D341Med (cell line): Measurements from ENCODE around the gene CELSR1.
"Not testable (repeated sequence)": the region's sequence is repeated elsewhere in the genome, so short reads cannot be mapped to it uniquely, and the experiment has no call there.

Source experiments
- DNase-seq: peaks from one replicate; pipeline ENCODE4 v3.0.0; 2012; ENCODE audit warnings: low spot score

Gene CELSR1

DNA sequence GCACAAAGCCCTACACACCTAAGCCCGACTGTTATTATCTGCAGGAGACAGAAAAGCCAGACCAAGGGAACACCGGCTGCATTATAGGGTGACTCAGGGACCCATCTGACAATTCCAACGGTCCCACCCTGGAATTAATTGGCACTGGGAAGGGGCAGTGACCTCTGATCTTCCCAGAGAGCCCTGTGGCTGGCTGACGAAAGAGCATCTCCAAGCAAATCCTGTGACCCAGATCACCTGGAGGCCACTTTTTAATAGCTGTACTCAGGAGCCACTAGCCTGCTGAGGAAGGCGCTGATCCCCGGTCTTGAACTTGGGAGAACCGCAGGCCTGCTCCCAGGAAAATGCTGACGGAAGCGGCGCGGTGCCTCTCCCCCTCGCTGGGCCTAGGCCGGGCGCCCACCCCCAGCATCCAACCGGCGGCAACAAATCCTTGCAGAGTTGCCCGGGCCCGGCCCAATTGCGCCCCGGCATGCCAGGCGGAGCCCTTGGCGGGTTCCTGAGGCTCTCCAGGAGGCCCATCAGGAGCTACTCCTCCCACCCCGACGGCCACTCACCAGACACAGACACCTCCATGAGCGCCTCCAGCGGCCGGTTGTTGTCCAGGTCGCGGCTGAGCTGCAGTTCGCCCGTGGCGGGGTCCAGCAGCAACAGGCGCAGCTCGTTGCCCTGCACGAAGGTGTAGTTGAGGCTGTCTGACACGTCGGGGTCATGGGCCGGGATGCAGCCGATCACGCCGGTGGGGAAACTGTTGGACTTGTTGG is 4.2 kb downstream of the CELSR1 start:
- no peak for DNase-seq

GRCh38 chr22:46532416-46532815 is 5.0 kb downstream of the CELSR1 start:
- DNase-seq: no peak

- no peak for DNase-seq
These were observed 5.7 kb downstream of the CELSR1 start for GRCh38 chr22:46531581-46532175.

DNA sequence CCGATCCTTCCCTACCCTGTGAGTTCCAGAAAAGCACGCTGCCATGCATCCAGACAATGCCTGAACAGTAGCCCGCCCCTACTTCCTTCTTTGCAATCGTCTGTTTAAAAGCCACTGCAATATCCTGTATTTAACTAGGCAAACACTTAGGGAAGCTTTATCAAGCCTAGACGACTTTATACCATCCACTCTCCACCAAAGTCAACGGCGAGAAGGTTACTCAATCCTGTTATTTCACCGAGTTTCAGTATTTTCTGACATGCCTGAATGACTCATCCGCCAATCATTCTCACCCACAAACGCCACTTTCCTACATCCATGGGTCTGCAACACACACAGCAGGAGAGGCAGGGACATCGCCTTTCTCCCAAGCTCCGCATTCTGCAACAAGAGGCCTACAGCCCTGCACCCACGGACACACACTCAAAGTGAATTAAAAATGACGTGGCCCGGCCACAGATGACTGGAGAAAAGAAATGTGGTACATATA is 9.3 kb downstream of the CELSR1 start:
- DNase-seq: no peak

DNA sequence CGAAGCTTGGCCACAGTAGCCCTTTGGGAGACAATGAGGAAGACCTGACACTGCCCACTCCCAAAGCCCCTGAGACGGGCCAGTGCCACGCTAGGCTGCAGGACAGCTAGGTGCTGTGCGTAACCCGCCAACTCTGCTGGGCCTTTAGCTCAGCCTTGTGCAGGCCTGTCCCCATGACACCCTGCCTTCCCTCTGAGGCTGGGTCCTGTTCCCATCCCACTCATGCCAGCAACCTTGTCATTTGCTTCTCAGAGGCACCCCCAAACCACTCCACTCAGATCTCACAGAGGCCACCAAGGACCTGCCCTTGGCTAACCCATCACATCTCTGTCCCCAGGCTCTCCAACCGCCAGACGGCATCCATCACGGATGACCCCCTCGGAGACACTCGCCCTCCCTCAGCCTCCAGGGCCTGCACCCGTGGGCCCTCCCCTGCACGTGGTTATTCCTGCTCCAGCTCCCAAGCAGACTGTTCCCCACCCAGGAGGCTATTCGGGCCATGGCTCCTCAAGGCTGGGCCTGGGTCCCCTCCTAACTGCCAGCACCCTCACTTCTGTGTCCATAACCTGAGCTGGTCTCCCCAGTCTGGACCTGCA is 11.1 kb downstream of the CELSR1 start:
- DNase-seq: no peak

DNA sequence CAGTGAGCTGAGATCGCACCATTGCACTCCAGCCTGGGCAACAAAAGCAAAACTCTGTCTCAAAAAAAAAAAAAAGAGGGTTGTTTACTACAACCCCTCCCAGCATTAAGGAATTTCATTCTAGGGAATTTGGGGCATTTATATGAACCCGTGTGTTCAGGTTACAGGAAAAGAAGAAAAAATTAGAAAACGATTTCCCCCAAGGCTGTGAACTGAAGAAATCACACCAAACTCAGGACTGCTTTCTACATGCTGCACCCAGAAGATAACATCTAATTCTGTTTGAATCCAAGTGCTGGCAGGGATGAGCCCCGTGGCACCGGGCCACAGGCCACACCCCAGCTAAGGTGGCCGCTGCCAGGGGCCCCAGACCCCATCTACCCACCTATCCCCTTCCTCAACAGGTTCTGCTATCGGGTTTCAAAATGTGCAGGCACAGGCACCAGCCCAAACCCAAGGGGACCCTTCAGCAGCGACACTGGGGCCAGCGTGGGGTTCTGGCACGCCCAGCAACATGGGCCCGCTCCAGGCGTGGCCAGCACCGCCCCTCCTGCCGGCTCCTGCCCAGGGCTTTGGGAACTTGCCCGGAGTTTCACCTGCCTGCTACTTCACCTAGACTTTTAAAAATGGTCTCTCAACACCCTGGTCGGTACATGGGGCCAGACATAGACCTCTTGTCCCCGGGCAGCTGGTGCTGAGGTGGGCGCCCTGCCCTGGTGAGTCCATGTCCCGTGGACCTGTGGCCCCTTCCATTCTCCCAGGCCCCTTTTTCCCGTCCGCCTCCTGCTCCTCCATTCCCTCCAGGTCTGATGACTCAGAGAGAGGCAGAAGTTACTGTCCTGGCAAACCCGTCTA is 11.8 kb downstream of the CELSR1 start:
- DNase-seq: no peak

DNA sequence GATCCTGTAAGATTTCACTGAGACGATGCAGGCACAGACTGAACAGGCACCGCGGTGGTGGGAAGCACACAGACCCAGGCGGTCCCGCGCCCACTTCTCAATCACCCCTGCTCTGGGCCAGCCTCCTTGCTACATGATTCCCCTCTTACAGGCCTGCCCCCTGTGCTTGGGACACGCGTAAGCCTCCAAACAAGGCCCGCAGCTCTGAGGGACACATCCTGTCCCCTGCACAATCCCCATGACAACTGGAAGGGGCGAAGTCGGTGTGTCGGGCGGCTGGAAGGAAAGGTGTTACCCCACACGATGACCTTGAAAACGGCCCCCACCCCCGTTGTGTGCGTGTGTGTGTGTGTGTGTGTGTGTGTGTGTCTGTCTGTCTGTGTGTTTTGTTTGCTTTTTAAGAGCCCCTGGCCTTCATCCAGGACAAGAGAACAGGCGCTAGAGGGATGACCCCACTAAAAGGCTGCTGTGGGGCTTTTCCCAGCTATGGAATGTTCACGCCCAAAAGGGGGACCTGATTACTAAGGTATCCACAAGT is 13.1 kb downstream of the CELSR1 start:
- DNase-seq: no peak

DNA sequence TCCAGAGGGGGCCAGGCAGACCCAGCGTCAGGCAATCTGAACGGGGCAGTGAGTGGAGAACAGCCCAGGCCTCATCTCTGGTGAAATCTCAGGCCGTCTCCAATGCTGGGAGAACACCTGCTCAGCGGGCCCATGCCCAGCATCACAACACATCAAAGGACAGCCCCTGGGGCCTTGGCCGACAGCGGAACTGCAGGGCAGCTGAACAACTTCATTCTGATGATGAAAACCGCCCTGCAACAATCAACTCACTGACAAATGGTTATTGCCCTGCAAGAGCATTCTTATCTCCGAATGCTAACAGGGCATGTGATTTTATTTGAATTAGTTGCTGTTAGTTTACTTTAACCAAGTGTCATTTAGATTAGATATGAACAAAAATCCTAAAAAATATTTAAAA is 14.6 kb downstream of the CELSR1 start:
- DNase-seq: no peak

DNA sequence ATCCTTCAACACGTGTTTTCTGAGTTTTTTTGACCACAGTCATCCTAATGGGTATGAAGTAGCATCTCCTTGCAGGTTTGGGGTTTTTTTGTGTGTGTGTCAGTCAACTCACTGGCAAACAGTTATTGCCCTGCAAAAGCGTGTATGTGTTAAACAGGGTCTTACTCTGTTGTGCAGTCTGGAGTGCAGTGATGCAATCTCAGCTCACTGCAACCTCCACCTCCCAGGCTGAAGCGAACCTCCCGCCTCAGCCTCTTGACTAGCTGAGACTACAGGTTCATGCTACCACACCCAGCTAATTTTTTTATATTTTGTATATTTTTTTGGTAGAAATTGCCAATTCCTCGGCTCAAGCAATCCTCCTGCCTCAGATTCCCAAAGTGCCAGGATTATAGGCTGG is 15.4 kb downstream of the CELSR1 start:
- DNase-seq: no peak

DNA sequence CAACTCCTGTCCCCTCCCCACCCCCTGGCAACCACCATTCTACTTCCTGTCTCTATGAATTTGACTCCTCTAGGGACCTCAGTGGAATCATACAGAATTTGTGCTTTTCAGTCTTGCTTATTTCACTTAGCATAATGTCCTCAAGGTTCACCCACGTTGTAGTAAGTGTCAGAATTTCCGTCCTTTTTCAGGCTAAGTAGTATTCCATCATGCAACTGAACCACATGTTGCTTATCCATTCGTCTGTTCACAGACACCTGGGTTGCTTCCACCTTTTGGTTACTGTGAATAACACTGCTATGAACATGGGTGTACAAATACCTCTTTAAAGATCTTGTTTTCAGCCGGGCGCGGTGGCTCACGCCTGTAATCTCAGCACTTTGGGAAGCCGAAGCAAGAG is 16.5 kb downstream of the CELSR1 start:
- DNase-seq: no peak

DNA sequence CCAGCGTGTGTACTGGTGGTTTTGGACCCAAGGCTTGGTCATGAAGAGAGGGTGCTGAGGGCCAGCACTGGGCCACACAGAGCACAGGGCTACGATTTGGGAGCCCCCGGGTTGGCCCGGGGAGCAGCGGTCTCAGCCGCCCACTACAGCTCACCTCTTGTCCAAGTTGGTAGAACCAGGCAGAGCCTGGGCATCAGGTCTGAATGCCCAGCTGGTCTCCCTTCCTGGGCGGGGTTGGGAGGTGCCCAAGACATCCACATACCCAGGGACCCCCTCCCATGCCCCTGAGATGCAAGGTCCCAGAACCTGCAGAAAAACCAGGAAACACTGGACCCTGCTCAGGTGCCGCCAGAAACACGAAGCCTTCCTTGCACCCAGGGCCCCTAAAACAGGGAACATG is 18.0 kb downstream of the CELSR1 start:
- no peak for DNase-seq

DNA sequence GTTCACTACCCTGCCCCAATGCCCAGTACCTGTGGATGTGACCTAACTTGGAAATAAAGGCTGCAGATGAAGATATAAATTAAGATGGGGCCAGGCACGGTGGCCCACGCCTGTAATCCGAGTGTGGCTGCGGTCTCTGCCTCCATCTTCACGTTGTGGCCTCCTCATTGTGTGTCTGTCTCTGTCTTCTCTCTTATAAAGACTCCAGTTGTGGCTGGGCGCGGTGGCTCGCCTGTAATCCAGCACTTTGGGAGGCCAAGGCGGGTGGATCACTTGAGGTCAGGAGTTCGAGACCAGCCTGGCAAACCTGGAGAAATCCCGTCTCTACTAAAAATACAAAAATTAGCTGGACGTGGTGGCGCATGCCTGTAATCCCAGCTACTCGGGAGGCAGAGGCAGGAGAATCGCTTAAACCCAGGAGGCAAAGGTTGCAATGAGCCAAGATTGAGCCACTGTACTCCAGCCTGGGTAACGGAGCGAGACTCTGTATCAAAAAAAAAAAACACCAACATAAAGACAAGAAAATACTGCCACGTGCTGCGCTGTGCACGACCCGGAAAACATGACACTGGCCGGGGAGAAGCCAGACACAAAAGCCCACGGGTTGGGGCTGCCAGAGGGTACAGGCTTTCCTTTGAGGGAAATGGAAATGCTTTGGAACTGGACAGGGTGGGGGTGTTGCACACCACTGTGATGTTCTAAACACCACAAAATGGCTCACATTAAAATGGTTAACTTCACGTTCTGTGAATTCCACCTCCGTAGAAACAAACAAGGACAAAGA is 18.7 kb downstream of the CELSR1 start:
- DNase-seq: no peak

DNA sequence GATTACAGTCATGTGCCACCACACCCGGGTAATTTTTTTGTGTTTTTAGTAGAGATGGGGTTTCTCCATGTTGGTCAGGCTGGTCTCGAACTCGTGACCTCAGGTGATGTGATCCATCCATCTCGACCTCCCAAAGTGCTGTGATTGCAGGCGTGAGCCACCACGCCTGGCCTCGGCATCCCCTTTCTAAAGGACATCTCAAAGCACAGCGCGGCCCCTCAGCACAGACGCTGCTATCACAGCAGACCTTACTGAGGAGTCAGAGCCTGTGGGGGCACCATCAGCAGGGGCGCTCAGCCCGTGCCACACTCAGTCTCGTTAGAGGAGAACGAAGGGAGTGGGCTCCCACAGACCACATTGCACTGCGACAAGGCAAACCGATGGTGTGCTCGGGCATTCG is 19.4 kb downstream of the CELSR1 start:
- DNase-seq: no peak

- no peak for DNase-seq
These were observed 20.1 kb downstream of the CELSR1 start for GRCh38 chr22:46517255-46517761.

GRCh38 chr22:46516638-46517037 is 20.8 kb downstream of the CELSR1 start:
- DNase-seq: no peak

DNA sequence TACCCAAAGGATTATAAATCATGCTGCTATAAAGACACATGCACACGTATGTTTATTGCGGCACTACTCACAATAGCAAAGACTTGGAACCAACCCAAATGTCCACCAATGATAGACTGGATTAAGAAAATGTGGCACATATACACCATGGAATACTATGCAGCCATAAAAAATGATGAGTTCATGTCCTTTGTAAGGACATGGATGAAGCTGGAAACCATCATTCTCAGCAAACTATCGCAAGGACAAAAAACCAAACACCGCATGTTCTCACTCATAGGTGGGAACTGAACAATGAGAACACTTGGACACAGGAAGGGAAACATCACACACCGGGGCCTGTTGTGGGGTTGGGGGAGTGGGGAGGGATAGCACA is 21.3 kb downstream of the CELSR1 start:
- not testable (repeated sequence) for DNase-seq

- no peak for DNase-seq
These were observed 22.0 kb downstream of the CELSR1 start for GRCh38 chr22:46515208-46516111.

- DNase-seq: no peak
These were observed 22.7 kb downstream of the CELSR1 start for GRCh38 chr22:46514592-46515207.

- no peak for DNase-seq
These were observed 23.4 kb downstream of the CELSR1 start for GRCh38 chr22:46513908-46514550.
